ENCODE results near the gene ZMAT3. TPM values are rescaled to one million over a fixed set of nuclear protein-coding genes. Genes with fewer than 3 reads are reported as not detected.
A peak's percentile ranks its signal among the peaks of the same experiment; 100 is the strongest.

Gene ZMAT3
- total and polyA plus RNA-seq, 2 of the 13 experiments (the other 11 are each of a cell fraction or from before 2014, with no cell fraction given) = 11.4 to 11.7 TPM

DNA sequence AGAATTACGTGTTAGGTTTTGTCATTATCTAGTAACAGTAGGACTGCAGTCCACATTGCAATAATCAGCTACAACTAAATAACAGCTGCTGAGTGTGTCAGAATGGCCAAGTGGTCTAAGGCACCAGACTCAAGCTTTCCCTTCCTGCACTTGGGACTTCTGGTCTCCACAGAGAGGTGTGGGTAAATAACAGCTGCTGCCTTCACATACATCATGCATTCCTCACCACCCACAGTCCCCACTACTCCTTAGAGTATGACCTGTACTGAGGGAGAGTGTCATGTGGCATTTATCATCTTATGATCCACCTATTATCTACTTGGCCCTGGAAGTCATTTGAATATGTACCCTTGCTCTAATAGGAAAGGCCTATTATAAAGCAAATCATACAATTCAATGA, 22.2 kb upstream of the ZMAT3 start:
- BruUV-seq (replicated peaks) = no TSS peak
- 58% methylated on average over 1 of the region's 1 CpG for WGBS (ENCODE audit: low lambda C conversion rate)
- H3K4me3 ChIP-seq (replicated peaks in 1 of 3; ENCODE audit: insufficient read depth in 1 of 3, low read depth in 2 of 3, low read length in 3 of 3) = no peak overlapping the region
- ATAC-seq (peak; percentile 41; the same call in 2 of the 3 replicates), FAIRE-seq (no peak), DNase-seq (ENCODE audit: low spot score) (no peak)
- H3K9me3 ChIP-seq (ENCODE audit: low read length) = no peaks in the 10 kb centered on the region
- no peak overlapping the region for H3K27ac ChIP-seq (ENCODE audit: extremely low read length, insufficient read depth, low read length)
- no peak overlapping the region for H3K4me2 ChIP-seq (ENCODE audit: low read depth, low read length)
- in situ Hi-C loops (cut with HindIII; ENCODE audit: extremely low pct_ligation_motif_present, low pct_unique_long_range_greater_than_20kb) (no loop called here), intact Hi-C loops (cut with micrococcal nuclease; ENCODE audit: unreplicated experiment) (no loop called here)
- no peak overlapping the region for H2AFZ ChIP-seq (ENCODE audit: low read length)
- H3K9ac ChIP-seq (ENCODE audit: insufficient read depth, low read depth, low read length) = no peak overlapping the region
- no peaks in the 10 kb centered on the region for H4K20me1 ChIP-seq (ENCODE audit: insufficient read depth, low read length)
- H3K27me3 ChIP-seq (ENCODE audit: control insufficient read depth in 1 of 2, insufficient read depth in 2 of 2, low read length in 2 of 2) = peaks cover 0 to 2% of the 10 kb centered on the region in 2 experiments; a peak in 1 of 5 replicates
- TF ChIP-seq PAF1 (CRISPR knock-in tag; IDR thresholded peaks at IDR 0.05) = no peak
- ChIA-PET CTCF (ENCODE audit: low intra/inter-chr PET ratio, low total read pairs) (no interaction called here), POLR2A (no interaction called here)
- H3K79me2 ChIP-seq (ENCODE audit: insufficient read depth, low read length) = no peaks in the 10 kb centered on the region
- H3K36me3 ChIP-seq (replicated peaks in 1 of 2; ENCODE audit: control insufficient read depth in 1 of 2, insufficient read depth in 2 of 2, low read length in 2 of 2) = no peaks in the 10 kb centered on the region
- H3K4me1 ChIP-seq (ENCODE audit: insufficient read depth, low read length) = no peaks in the 10 kb centered on the region

DNA sequence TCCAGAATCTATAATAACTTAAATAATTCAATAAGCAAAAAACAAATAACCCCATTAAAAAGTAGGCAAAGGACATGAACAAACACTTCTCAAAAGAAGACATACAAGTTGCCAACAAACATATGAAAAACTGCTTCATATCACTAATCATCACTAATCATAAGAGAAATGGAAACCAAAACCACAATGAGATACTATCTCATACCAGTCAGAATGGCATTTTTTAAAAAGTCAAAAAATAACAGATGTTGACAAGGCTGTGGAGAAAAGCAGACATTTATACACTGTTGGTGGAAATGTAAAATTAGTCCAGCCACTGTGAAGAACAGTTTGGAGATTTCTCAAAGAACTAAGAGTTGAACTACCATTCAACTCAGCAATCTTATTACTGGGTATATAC, 19.5 kb upstream of the ZMAT3 start:
- Histone ChIP-seq H3K79me2 (ENCODE audit: insufficient read depth, low read length) (no peaks in the 10 kb centered on the region), H3K9ac (ENCODE audit: insufficient read depth, low read depth, low read length) (no peak overlapping the region), H3K27ac (ENCODE audit: extremely low read length, insufficient read depth, low read length) (no peak overlapping the region), H3K4me2 (ENCODE audit: low read depth, low read length) (no peak overlapping the region), H3K9me3 (ENCODE audit: low read length) (no peaks in the 10 kb centered on the region), H3K4me3 (replicated peaks in 1 of 3; ENCODE audit: insufficient read depth in 1 of 3, low read depth in 2 of 3, low read length in 3 of 3) (no peak overlapping the region), H2AFZ (ENCODE audit: low read length) (no peak overlapping the region), H3K36me3 (replicated peaks in 1 of 2; ENCODE audit: control insufficient read depth in 1 of 2, insufficient read depth in 2 of 2, low read length in 2 of 2) (no peaks in the 10 kb centered on the region), H3K27me3 (ENCODE audit: control insufficient read depth in 1 of 2, insufficient read depth in 2 of 2, low read length in 2 of 2) (0 out of 5 replicates have a peak, but pooled peaks cover 0 to 6% of the 10 kb centered on the region in 2 experiments), H4K20me1 (ENCODE audit: insufficient read depth, low read length) (no peaks in the 10 kb centered on the region), H3K4me1 (ENCODE audit: insufficient read depth, low read length) (no peaks in the 10 kb centered on the region)
- DNase-seq (ENCODE audit: low spot score) = no peak
- no TSS peak for BruUV-seq (replicated peaks)
- no peak for FAIRE-seq
- no peak for ATAC-seq
- POLR2A ChIA-PET = no interaction called here
- no peak for TF ChIP-seq ZC3H13 (CRISPR knock-in tag; IDR thresholded peaks at IDR 0.05)
- CTCF ChIA-PET (ENCODE audit: low intra/inter-chr PET ratio, low total read pairs) = no interaction called here
- intact Hi-C loops (cut with micrococcal nuclease; ENCODE audit: unreplicated experiment) = no loop called here
- in situ Hi-C loops (cut with HindIII; ENCODE audit: extremely low pct_ligation_motif_present, low pct_unique_long_range_greater_than_20kb) = no loop called here

DNA sequence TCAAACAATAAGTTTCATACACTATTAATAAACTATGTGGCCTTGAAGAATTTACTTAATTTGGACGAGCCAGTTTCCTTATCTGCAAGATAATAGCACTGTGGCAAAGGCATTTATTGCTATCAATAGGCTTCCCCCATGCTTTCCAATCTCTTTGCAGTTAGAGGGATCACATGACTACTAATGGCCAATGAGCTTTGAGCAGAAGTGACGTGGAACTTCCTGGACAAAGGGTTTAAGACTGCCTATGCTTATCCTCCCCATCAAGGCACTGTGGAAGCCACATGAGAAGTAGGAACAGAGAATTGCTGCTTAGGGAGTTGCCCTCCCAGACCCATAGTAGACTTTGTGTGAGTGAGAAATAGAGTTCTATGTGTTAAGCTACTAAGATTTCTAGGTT, 16.7 kb upstream of the ZMAT3 start:
- intact Hi-C loops (cut with micrococcal nuclease; ENCODE audit: unreplicated experiment) = no loop called here
- TF ChIP-seq ZNF224 (CRISPR knock-in tag; IDR thresholded peaks at IDR 0.05) (no peak), ZFP41 (CRISPR knock-in tag; IDR thresholded peaks at IDR 0.05; ENCODE audit: borderline replicate concordance) (no peak), JUND (CRISPR knock-in tag; IDR thresholded peaks at IDR 0.05) (no peak), ZNF101 (CRISPR knock-in tag; IDR thresholded peaks at IDR 0.05; ENCODE audit: borderline replicate concordance, low read depth) (no peak)
- TF ChIP-seq, protein P1, sequence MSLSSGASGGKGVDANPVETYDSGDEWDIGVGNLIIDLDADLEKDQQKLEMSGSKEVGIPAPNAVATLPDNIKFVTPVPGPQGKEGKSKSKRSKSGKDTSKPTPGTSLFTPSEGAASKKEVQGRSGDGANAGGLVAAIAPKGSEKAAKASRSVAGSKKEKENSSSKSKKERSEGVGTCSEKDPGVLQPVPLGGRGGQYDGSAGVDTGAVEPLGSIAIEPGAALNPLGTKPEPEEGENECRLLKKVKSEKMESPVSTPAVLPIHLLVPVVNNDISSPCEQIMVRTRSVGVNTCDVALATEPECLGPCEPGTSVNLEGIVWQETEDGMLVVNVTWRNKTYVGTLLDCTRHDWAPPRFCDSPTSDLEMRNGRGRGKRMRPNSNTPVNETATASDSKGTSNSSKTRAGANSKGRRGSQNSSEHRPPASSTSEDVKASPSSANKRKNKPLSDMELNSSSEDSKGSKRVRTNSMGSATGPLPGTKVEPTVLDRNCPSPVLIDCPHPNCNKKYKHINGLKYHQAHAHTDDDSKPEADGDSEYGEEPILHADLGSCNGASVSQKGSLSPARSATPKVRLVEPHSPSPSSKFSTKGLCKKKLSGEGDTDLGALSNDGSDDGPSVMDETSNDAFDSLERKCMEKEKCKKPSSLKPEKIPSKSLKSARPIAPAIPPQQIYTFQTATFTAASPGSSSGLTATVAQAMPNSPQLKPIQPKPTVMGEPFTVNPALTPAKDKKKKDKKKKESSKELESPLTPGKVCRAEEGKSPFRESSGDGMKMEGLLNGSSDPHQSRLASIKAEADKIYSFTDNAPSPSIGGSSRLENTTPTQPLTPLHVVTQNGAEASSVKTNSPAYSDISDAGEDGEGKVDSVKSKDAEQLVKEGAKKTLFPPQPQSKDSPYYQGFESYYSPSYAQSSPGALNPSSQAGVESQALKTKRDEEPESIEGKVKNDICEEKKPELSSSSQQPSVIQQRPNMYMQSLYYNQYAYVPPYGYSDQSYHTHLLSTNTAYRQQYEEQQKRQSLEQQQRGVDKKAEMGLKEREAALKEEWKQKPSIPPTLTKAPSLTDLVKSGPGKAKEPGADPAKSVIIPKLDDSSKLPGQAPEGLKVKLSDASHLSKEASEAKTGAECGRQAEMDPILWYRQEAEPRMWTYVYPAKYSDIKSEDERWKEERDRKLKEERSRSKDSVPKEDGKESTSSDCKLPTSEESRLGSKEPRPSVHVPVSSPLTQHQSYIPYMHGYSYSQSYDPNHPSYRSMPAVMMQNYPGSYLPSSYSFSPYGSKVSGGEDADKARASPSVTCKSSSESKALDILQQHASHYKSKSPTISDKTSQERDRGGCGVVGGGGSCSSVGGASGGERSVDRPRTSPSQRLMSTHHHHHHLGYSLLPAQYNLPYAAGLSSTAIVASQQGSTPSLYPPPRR (CRISPR knock-in tag; IDR thresholded peaks at IDR 0.05; ENCODE audit: borderline replicate concordance) = no peak
- TF ChIP-seq, protein P2, sequence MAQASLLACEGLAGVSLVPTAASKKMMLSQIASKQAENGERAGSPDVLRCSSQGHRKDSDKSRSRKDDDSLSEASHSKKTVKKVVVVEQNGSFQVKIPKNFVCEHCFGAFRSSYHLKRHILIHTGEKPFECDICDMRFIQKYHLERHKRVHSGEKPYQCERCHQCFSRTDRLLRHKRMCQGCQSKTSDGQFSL (CRISPR knock-in tag; IDR thresholded peaks at IDR 0.05) = no peak

More for the DNA sequence above, 16.7 kb upstream of the ZMAT3 start:
- ATAC-seq (no peak), FAIRE-seq (no peak), DNase-seq (ENCODE audit: low spot score) (no peak)
- no peaks in the 10 kb centered on the region for H3K4me1 ChIP-seq (ENCODE audit: insufficient read depth, low read length)
- H3K9ac ChIP-seq (ENCODE audit: insufficient read depth, low read depth, low read length) = no peak overlapping the region
- no peaks in the 10 kb centered on the region for H3K9me3 ChIP-seq (ENCODE audit: low read length)
- no peaks in the 10 kb centered on the region for H3K79me2 ChIP-seq (ENCODE audit: insufficient read depth, low read length)
- H3K27ac ChIP-seq (ENCODE audit: extremely low read length, insufficient read depth, low read length) = no peak overlapping the region
- H3K4me2 ChIP-seq (ENCODE audit: low read depth, low read length) = 0 out of 2 replicates have a peak overlapping the region, but pooled peaks have one; percentile 2
- in situ Hi-C loops (cut with HindIII; ENCODE audit: extremely low pct_ligation_motif_present, low pct_unique_long_range_greater_than_20kb) = no loop called here
- 0 out of 5 replicates have a peak, but pooled peaks cover 0 to 6% of the 10 kb centered on the region in 2 experiments for H3K27me3 ChIP-seq (ENCODE audit: control insufficient read depth in 1 of 2, insufficient read depth in 2 of 2, low read length in 2 of 2)
- WGBS (ENCODE audit: low lambda C conversion rate) = 24% methylated on average over 2 of the region's 2 CpGs
- H3K36me3 ChIP-seq (replicated peaks in 1 of 2; ENCODE audit: control insufficient read depth in 1 of 2, insufficient read depth in 2 of 2, low read length in 2 of 2) = no peaks in the 10 kb centered on the region
- H3K4me3 ChIP-seq (replicated peaks in 1 of 3; ENCODE audit: insufficient read depth in 1 of 3, low read depth in 2 of 3, low read length in 3 of 3) = no peak overlapping the region
- H4K20me1 ChIP-seq (ENCODE audit: insufficient read depth, low read length) = no peaks in the 10 kb centered on the region
- ChIA-PET POLR2A (no interaction called here), CTCF (ENCODE audit: low intra/inter-chr PET ratio, low total read pairs) (no interaction called here)
- BruUV-seq (replicated peaks) = no TSS peak
- H2AFZ ChIP-seq (ENCODE audit: low read length) = no peak overlapping the region
